B cell (primary cell): ENCODE measurements around the gene TAF11.

Experiments
- CTCF ChIP-seq: fragments of 200-600 bp; IDR thresholded peaks from one replicate; pipeline ENCODE4 v1.8.0; 2022; ENCODE audit warnings: antibody characterized with exemption, mild to moderate bottlenecking
- EZH2 ChIP-seq: IDR thresholded peaks from 2 replicates; pipeline ENCODE4 v1.6.1; 2012; ENCODE audit warnings: borderline replicate concordance, low read depth, mild to moderate bottlenecking, moderate library complexity, low read length; ENCODE audit not compliant: insufficient read depth, poor library complexity, severe bottlenecking

GRCh38 chr6:34829137-34829536 is 58.7 kb downstream of the TAF11 start:
- no peak for TF ChIP-seq CTCF
- TF ChIP-seq EZH2, result no peak
